Nucleus accumbens (tissue), 56 donors: ENCODE results near the gene DERA.
"Not testable (repeated sequence)": the region's sequence is repeated elsewhere in the genome, so short reads cannot be mapped to it uniquely, and the experiment has no call there.

Source experiments
- DNase-seq, 56 donors: peaks; one replicate each; lab custom pipeline; 2025; lab: John Stamatoyannopoulos, UW

DERA gene

DNA sequence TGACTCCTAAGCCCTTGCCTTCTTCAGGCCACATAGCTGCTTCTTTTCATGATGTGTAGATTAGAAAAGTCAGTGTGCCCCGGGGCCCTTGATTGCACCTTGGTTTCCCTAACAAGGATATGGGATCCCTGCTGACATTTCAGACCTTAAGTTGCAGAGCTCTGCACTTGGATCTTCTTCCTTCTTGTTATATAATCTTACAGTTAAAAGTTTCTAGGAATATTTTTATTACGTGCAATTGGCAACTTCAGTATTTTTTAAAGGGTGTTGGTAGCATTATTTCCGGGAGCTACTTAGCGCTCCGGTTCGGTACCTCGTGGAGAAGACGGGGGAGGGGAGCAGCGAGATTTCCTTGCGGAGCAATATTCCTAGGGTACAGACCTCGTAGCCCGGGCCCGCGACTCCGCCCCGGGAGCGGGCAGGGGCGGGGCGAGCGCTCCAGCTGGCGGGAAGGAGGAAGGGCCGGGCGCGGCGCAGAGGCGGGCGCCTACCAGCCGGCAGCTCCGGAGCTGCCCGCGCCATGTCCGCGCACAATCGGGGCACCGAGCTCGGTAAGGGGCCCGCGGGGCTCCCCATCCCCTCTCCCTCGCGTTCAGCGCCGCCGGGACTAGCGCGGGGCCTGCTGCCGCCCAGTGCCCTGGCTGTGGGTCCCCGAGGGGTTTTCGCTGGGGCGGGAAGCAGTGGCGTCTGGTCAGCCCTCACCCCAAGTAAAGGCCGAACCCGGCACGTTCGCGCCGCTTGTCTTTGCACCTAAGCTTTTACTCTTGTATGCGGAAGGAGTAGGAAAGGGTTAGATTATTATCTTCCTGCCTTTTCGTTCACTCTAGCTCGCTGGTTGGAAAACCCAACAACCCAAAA lies at the start of gene DERA:
DERA (plus strand) TSS at position 469 of the 858 bp plus-strand sequence; CDS start at position 521, 52 bp downstream.
- peak in 53 of 56 donors; percentile 16 to 81 (median 51) for DNase-seq

DNA sequence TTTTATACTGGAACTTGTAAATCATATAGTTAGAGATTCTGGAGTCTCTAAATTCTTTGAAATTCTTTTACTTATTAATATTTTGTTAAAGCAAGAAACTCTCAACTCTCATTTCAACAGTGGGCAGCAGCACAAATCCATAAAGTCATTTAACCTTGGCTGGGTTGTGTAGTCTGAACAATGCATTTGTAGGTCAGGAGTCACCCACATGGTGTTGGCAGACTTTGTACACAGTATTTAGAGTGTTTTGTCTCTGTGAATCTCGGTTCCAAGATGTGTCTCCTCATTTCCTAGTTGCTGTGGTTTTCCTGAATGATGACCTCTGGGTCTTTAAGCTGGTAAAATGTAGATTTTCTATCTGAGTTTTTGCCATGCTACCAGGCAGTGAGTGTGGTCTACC lies 49.7 kb upstream of the DERA start:
- no peak for DNase-seq

DNA sequence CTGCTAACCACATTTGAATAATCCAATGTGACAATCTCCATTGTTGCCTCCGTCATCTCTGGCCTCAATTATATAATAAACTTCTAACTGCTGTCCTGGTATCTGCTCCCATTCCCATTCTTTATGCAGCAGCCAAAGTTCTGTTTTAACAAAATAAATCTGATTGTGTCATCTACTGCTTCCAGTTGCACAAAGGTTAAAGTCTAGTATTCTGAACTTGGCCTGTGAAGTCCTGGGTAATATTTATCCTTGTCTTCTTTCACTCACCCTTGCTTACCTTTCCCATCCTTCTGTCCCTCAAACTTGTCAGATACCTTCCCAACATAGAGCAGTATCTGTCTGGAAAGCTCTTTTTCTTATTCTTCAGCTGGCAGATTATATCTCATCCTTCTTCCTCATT lies 48.3 kb upstream of the DERA start:
- no peak for DNase-seq

DNA sequence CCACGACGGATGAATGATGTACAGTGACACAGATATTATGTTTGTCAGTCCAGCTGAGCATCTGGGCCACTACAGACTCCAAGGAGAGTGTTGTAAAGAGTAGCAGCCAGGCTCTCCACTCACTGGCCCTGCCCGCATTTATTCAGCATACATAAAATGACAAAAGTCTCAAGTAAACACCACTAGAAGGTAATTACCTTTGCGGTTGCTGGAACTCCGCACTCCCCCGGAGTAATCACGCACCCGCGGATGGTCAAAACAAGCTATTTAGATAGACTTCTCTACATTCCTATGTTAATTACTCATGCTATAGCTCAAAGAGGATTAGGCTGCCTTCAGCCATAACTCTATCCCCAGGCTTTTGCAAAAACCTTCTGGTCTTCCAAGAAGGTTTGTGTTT lies 47.8 kb upstream of the DERA start:
- no peak for DNase-seq

DNA sequence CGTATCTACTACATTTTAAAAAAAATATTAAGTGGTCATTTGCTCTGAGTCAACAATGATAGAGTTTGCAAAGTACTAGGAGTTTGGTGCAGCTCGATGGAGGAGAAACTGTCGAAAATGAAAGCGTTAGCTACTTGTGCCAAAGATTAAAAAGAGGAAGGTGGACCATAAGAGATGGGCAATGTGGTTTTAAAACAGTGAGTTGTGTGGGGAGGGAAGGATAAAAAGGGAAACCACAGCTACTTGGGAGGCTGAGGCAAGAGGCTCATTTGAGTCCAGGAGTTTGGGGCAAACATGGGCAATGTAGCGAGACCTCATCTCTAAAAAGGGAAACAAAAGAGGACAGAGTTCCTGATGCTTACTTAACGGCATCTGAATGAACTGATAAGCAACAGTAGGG lies 47.1 kb upstream of the DERA start:
- no peak for DNase-seq

DNA sequence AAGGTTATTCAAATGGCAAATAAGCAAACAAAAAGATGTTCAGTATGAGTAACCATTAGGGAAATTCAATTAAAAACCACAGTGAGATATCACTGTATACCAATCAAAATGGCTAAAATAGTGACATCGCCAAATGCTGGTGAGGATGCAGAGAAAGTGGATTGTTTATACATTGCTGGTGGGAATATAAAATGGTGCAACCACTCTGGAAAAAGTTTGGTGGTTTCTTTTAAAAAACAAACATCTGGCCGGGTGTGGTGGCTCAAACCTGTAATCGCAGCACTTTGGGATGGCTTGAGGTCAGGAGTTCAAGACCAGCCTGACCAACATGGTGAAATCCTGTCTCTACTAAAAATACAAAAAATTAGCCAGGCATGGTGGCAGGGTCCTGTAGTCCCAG lies 42.9 kb upstream of the DERA start:
- DNase-seq, result no peak

DNA sequence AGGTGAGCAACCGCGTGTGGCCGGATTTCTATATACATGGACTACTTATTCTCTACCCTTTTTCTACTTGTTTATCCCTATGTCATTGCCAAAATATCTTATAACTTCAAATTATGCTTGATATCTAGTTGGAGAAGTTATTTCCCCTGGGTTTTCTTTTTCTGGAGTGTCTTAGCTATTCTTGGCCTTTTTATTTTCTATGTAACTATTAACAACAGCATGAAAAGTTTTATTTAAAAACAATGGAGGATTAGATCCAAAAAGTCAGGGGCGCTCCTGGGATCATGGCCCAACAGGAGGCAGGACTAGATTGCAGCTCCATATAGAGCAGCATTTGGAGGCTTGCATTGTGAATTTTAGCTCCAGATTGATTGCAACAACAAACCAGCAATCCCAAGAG lies 37.6 kb upstream of the DERA start:
- no peak for DNase-seq

DNA sequence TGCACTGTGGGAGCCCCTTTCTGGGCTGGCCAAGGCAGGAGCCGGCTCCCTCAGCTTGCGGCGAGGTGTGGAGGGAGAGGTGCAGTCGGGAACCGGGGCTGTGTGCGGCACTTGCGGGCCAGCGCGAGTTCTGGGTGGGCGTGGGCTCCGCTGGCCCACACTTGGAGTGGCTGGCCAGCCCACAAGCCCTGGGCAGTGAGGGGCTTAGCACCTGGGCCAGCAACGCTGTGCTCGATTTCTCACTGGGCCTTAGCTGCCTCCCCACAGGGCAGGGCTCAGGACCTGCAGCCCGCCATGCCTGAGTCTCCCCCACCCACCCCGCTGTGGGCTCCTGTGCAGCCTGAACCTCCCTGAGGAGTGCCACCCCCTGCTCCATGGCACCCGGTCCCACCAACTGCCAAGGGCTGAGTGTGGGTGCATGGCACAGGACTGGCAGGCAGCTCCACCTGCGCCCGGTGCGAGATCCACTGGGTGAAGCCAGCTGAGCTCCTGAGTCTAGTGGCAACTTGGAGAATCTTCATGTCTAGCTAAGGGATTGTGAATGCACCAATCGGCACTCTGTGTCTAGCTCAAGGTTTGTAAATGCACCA lies 36.5 kb upstream of the DERA start:
- not testable (repeated sequence) for DNase-seq

DNA sequence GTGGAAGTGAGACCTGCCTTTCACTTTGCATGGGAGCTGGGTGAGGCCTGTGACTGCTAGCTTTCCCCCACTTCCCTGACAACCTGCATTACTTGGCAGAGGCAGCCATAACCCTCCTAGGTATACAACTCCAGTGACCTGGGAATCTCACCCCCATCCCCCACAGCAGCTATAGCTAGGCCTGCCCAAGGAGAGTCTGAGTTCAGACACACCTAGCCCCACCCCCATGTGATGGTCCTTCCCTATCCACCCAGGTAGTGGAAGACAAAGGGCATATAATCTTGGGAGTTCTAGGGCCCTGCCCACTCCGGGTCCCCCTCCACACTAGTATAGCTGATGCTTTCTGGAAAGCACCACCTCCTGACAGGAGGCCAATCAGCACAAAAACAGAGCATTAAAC lies 35.3 kb upstream of the DERA start:
- DNase-seq, result no peak

DNA sequence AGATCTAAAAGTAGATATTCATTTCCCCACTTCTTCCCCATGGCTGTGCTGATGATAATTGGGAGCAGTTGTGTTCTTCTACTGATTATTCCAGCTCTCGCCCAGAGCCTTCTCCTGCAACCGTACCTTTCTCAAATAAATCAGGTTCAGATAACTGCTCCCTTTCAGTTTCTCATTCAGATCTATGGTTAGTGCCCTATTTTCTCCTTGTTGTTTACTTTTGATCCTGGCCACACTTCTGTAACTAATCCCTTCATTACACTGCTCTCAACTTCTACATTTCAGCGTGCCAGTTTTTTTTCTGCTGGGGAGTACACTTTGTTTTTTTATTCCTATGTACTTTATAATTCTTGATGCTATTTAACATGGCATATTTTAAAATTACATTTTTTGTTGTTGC lies 31.7 kb upstream of the DERA start:
- no peak for DNase-seq

DNA sequence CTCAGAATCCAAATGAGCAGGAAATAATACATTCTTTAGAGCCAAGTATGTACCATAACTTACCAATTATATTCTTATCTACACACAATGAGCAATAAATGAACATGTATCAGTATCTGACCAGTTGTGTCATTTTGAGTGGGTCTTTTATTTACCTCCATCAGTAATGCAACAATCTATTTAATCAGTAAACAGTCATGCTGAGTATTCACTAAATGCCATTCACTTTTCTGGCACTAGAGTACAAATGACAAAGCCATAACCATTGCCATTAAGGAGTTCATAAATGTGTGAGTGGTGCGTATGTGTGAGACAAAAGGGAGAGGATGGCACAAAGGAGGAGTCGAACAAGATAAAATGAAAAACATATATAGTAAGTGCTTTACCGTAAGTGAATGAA lies 30.4 kb upstream of the DERA start:
- no peak for DNase-seq

DNA sequence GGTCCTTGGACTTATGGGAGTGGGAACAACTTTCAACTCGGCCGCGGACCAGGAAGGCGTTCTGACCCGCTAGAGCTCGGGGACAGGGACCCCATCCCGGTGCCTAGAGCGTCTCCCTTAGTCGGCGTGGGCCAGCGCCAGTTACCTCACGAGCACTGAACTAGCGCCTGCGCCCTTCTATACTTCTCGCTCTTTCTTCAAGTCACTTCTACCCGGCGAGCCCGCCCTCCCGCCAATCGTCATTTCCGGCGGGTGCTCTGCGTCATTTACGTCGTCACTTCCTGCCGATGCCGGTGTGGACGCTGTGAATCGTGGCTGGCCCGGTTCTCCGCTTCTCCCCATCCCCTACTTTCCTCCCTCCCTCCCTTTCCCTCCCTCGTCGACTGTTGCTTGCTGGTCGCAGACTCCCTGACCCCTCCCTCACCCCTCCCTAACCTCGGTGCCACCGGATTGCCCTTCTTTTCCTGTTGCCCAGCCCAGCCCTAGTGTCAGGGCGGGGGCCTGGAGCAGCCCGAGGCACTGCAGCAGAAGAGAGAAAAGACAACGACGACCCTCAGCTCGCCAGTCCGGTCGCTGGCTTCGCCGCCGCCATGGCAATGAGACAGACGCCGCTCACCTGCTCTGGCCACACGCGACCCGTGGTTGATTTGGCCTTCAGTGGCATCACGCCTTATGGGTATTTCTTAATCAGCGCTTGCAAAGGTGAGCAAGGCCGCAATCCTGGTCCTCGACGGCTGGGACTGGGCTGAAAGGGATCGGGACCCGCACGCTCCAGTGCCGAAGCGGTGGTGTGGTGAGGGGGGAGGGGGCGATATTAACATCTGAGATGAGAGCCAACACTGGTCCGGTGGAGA lies 28.8 kb upstream of the DERA start, which contains the start of gene STRAP:
STRAP (plus strand) TSS at position 270 of the 854 bp plus-strand sequence; CDS start at position 591, 321 bp downstream.
- peak; percentile 68 to 99 (median 94) for DNase-seq

DNA sequence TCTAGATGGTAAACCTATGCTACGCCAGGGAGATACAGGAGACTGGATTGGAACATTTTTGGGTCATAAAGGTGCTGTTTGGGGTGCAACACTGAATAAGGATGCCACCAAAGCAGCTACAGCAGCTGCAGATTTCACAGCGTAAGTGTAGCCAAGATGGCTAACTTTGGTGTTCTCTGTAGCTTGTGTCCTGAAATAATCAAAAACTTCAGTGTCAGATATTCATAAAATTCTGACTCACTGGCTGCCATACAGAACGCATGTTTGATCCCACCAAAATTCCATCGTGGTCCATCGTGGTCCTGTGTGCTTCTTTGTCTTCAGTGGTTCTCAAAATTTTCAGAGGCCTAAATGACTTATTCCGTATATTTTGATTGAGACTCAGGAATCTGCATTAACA lies 27.6 kb upstream of the DERA start:
- DNase-seq, result no peak

DNA sequence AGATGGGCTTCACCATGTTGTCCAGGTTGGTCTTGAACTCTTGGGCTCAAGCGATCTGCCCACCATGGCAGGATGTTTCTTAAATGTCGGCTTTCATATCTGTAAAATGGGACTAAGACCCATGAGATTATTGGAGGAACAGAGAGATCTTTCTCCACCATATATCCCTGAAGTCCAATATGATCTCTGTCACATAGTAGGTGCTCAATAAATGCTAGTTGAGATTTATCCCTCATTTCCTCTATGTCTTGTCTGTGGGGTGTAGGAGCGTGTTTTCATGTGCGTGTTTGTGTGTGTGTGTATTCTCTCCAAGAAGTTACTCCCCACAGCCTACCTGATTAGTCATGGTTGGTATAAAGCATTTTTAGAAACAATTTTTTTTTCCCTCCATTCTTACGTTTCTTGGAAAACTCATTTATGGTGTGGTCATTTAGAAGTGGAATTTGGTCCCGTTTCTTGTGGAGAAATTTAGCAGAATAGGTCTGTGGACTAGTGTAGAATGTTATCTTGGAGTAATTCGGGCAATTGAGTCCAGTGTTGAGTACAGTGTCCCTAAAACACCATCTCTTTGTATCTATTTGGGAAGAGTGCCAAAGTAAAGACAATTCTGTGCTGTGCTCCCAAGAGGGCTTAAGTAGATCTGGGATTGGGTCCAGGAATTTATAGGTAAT lies 24.6 kb upstream of the DERA start:
- DNase-seq, result no peak

DNA sequence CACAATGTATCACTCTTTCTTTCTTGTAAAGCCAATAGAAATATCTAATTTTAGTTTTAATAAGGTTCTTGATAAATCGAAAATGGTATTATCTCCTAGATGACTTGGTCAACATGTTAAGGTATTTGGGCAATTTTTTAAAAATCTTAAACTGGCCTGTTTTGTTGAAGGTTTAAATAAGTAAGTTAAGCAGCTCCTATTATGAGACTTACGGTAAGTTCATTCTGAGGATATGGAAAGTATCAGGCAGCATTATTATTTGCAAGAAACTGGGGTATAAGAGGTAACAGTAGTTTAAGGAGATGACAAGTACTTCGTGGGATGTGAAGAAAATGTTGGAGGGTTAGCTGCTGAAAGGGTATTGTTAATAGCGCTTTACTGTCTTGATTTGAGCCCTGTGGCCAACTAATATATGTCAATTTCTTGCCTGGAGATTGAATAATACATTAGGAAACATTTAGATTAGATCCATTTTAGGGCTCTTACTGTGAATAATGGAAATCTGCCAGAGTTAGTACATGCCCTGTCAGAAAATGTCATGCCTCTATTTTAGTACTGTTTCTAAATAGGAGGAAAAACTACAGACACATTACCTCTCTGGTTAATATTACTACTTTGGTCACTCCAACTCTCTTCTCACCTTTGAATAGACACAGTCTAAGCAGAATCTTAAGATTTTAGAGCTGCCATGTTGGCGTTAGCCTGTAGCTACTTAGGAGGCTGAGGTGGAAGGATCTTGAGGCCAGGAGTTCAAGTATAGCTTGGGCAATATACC lies 23.9 kb upstream of the DERA start:
- no peak for DNase-seq

DNA sequence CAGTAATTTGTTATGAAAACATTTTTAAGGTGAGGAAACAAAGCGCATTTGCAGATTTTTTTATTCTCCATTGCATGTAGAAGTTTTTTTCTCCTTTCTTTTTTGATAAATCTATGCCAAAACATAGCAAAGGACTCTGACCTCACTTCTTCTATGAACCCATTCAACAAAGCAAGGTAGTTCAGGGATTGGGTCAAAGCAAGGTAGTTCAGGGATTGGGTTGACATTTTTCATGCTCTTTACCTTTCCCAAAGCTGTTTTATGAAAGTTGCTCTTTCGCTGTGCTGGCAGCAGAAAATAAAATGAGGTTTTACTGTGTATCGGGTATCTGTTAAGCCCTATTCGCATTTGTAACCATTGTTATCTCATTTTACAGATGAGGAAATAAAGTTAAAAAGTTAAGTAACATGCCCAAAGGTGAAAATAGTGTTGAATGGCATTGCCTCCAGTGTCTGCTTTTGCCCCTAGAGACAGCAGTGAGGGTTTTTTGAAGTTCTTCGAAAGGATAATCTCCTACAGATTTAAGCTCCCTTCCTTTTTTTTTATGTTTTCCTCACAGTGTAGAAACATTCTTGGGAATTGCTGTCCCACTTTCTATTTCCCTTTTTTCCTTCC lies 18.4 kb upstream of the DERA start:
- DNase-seq, result no peak

DNA sequence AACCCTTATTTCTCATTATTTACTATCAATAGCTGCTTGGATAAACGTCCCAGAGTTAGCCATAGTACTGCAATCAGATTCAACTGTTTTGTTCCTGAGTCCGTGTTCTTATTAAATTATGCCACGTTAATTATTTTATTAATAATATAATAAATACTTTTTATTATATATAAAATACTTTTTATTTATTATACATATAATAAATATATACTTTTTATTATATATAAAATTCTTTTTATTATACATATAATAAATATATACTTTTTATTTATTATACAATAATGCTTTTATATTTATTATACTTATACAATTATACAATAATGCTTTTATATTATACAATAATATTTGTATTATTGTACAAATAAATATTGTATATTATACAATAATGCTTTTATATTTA lies 17.9 kb upstream of the DERA start:
- no peak for DNase-seq

DNA sequence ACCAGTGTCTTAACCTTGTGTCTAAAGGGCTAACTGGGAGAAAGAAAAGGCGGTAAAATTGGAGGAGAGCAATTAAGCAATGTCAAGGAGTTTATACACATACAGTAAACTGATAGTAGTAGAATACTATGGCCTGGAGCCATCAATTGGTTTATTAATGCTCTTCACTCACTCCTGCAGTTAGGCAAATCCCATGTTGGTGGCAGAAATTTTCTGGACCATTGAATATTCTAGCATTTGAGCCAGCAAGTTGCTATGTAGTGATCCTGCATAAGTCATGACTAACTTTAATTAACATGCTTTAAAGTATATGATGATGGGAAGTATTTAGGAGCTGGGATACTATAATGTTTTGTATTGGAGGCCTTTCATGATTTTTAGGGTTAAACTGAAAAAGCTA lies 14.3 kb upstream of the DERA start:
- DNase-seq, result no peak

DNA sequence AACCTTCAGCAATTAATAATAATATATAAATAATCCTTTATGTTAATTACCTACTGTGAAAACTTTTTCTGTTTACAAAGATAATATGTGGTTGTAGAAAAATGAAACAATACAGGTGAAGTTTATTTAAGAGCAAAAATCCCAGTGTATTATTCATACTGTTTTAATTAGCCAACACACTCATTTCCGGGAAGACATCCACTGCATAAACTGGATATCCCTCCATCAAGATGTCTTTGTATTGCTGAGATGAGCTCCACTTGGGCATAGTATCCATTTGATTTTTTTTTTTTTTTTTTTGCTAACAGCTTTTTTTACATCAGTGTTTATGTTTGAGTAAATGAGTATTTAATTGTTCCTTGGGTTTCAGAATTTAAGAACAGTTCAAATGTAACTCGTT lies 13.7 kb upstream of the DERA start:
- DNase-seq, result no peak
